HEK293 (cell line): Measurements from ENCODE around the gene AKAP8.

ENCODE experiments used
- CTCF ChIA-PET: fragments of 350-600 bp; formaldehyde crosslinking; extraction: SDS; loops from one replicate; lab custom pipeline; 2021; ENCODE audit warnings: antibody characterized with exemption; lab: Yijun Ruan, JAX
- POLR2A ChIA-PET: fragments of 300-600 bp; formaldehyde crosslinking; extraction: SDS; loops from one replicate; lab custom pipeline; 2020; ENCODE audit warnings: antibody characterized with exemption, inconsistent platforms; lab: Yijun Ruan, JAX
- H3K27ac ChIP-seq: fragments of 200-500 bp; sonication (Bioruptor generic); 2 replicates; pipeline ENCODE4 v1.5.1; 2014; ENCODE audit warnings: low read depth, low read length, control low read depth, inconsistent platforms; ENCODE audit errors: extremely low read depth
- H3K36me3 ChIP-seq, 2 experiments: fragments of 200-500 bp in 1 of 2; sonication (Bioruptor generic) in 1 of 2; 1 replicate in 1 of 2; 2 replicates in 1 of 2; pipeline ENCODE4 v1.5.1; 2014 to 2017; ENCODE audit warnings: inconsistent platforms in 2 of 2, low read length in 2 of 2; ENCODE audit not compliant: control insufficient read depth in 2 of 2, insufficient read depth in 1 of 2
- H3K4me1 ChIP-seq: fragments of 200-500 bp; sonication (Bioruptor generic); 2 replicates; pipeline ENCODE4 v1.5.1; 2014; ENCODE audit warnings: mild to moderate bottlenecking, low read length, inconsistent platforms; ENCODE audit not compliant: control insufficient read depth, insufficient read depth
- H3K4me3 ChIP-seq: 2 replicates; pipeline ENCODE4 v1.5.1; 2011; ENCODE audit warnings: low read depth, mild to moderate bottlenecking, control low read depth, low read length, moderate library complexity
- H3K9me3 ChIP-seq: fragments of 200-500 bp; sonication (Bioruptor generic); 2 replicates; pipeline ENCODE4 v1.5.1; 2014; ENCODE audit warnings: low read depth, low read length, inconsistent platforms; ENCODE audit not compliant: control insufficient read depth, insufficient read depth
- KLF10 ChIP-seq: fragments of 450-650 bp; IDR thresholded peaks from 2 replicates; pipeline ENCODE4 v1.5.1; 2018; ENCODE audit warnings: missing biosample characterization, mild to moderate bottlenecking, missing genetic modification characterization
- OSR2 ChIP-seq: fragments of 450-650 bp; formaldehyde crosslinking; IDR thresholded peaks from 2 replicates; pipeline ENCODE4 v1.5.1; 2016; ENCODE audit warnings: missing biosample characterization, missing genetic modification characterization
- SP2 ChIP-seq: fragments of 450-650 bp; formaldehyde crosslinking; IDR thresholded peaks from 2 replicates; pipeline ENCODE4 v1.5.1; 2016; ENCODE audit warnings: missing biosample characterization, missing genetic modification characterization
- SP3 ChIP-seq: fragments of 450-650 bp; formaldehyde crosslinking; IDR thresholded peaks from 2 replicates; pipeline ENCODE4 v1.5.1; 2016; ENCODE audit warnings: missing biosample characterization, missing genetic modification characterization
- SP7 ChIP-seq: fragments of 450-650 bp; formaldehyde crosslinking; IDR thresholded peaks from 2 replicates; pipeline ENCODE4 v1.5.1; 2016; ENCODE audit warnings: missing biosample characterization, missing genetic modification characterization
- ZFHX2 ChIP-seq: fragments of 450-650 bp; formaldehyde crosslinking; conservative IDR thresholded peaks from 2 replicates; pipeline ENCODE4 v1.5.1; 2016; ENCODE audit warnings: missing biosample characterization, missing genetic modification characterization
- ZNF184 ChIP-seq: fragments of 450-650 bp; IDR thresholded peaks from 2 replicates; pipeline ENCODE4 v1.5.1; 2018; ENCODE audit warnings: missing biosample characterization, mild to moderate bottlenecking, missing genetic modification characterization
- ZNF324 ChIP-seq: fragments of 450-650 bp; formaldehyde crosslinking; IDR thresholded peaks from 2 replicates; pipeline ENCODE4 v1.5.1; 2016; ENCODE audit warnings: missing biosample characterization, missing genetic modification characterization
- ZNF335 ChIP-seq: fragments of 450-650 bp; formaldehyde crosslinking; conservative IDR thresholded peaks from 2 replicates; pipeline ENCODE4 v1.5.1; 2016; ENCODE audit warnings: missing biosample characterization, missing genetic modification characterization
- ZNF48 ChIP-seq: fragments of 450-650 bp; formaldehyde crosslinking; IDR thresholded peaks from 2 replicates; pipeline ENCODE4 v1.5.1; 2016; ENCODE audit warnings: missing biosample characterization, missing genetic modification characterization
- ZNF530 ChIP-seq: fragments of 450-650 bp; formaldehyde crosslinking; IDR thresholded peaks from 2 replicates; pipeline ENCODE4 v1.5.1; 2016; ENCODE audit warnings: low read depth, missing biosample characterization, missing genetic modification characterization
- ZNF626 ChIP-seq: fragments of 450-650 bp; sonication (Bioruptor Pico); formaldehyde crosslinking; IDR thresholded peaks from 2 replicates; pipeline ENCODE4 v1.5.1; 2018; ENCODE audit warnings: missing biosample characterization, missing genetic modification characterization, inconsistent platforms
- ZNF660 ChIP-seq: fragments of 450-650 bp; IDR thresholded peaks from 2 replicates; pipeline ENCODE4 v1.5.1; 2018; ENCODE audit warnings: missing biosample characterization, mild to moderate bottlenecking, missing genetic modification characterization
- ZNF707 ChIP-seq: fragments of 450-650 bp; formaldehyde crosslinking; IDR thresholded peaks from 2 replicates; pipeline ENCODE4 v1.5.1; 2016; ENCODE audit warnings: missing biosample characterization, missing genetic modification characterization
- TF ChIP-seq, protein P1 (sequence below): fragments of 450-650 bp; formaldehyde crosslinking; IDR thresholded peaks from 2 replicates; pipeline ENCODE4 v1.5.1; 2016; ENCODE audit warnings: missing biosample characterization, missing genetic modification characterization
- TF ChIP-seq, protein P2 (sequence below): fragments of 450-650 bp; formaldehyde crosslinking; IDR thresholded peaks from 2 replicates; pipeline ENCODE4 v1.5.1; 2017; ENCODE audit warnings: missing biosample characterization, missing genetic modification characterization

Gene AKAP8

DNA sequence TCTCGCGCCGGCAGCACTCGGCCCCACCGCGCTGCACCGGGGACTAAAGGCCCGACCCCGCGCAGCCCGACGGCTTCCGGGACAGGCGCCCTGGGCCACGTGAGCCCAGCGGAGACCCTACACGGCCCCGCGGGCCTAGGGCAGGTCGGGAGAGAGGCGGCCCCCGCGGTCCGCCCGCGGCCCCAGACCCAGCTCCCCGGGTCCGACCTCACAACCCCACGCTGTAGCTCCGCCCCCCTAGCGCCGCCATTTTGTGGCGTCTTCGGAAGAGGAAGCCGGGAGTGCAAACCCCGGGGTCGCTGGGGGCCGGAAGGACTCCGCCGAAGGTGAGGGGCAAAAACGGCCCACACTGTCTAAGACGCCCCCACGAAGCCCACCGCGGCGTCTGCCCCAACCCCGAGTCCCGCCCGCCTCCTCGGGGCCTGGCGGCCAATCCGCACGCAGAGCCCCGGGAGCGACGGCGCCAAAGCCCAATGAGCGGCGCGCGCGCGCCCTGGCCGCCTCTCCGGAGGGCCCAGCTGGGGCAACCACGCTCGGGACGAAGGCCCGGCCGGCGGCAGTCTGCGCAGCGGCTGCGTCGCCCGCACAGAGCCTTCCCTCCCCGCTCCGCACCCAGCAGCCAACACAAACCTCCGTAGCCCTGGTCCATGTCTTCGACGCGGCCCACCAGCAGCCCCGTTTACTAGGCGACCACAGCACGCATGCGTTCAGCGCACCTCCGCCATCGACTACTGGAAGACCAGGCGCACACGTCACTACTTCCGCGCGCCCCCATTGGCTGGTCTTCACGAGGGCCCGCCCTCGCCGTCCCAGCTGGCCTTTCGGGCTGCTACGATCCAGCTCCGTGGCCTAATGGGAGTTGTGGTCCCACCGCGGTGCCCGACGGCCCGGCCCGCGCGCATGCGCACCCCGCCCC, at the start of gene AKAP8 (continued):
- TF ChIP-seq, protein P1, sequence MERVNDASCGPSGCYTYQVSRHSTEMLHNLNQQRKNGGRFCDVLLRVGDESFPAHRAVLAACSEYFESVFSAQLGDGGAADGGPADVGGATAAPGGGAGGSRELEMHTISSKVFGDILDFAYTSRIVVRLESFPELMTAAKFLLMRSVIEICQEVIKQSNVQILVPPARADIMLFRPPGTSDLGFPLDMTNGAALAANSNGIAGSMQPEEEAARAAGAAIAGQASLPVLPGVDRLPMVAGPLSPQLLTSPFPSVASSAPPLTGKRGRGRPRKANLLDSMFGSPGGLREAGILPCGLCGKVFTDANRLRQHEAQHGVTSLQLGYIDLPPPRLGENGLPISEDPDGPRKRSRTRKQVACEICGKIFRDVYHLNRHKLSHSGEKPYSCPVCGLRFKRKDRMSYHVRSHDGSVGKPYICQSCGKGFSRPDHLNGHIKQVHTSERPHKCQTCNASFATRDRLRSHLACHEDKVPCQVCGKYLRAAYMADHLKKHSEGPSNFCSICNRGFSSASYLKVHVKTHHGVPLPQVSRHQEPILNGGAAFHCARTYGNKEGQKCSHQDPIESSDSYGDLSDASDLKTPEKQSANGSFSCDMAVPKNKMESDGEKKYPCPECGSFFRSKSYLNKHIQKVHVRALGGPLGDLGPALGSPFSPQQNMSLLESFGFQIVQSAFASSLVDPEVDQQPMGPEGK (tag by site-specific recombination) = peak; percentile 83
- TF ChIP-seq ZFHX2 (tag by site-specific recombination) = no peak; the same call in 1 of the 2 replicates
- peak; percentile 87 for TF ChIP-seq SP2 (tag by site-specific recombination)
- TF ChIP-seq SP7 (tag by site-specific recombination) = 0 out of 2 replicates have a peak, but pooled peaks have one; percentile 17
- TF ChIP-seq SP3 (tag by site-specific recombination) = peak; percentile 58; the same call in 1 of the 2 replicates
- TF ChIP-seq ZNF626 (tag by site-specific recombination) = no peak
- TF ChIP-seq KLF10 = 0 out of 2 replicates have a peak, but pooled peaks have one; percentile 26
- peak; percentile 87 for TF ChIP-seq ZNF660 (tag by site-specific recombination)
- peak; percentile 8; the same call in 1 of the 2 replicates for TF ChIP-seq OSR2 (tag by site-specific recombination)
- TF ChIP-seq, protein P2, sequence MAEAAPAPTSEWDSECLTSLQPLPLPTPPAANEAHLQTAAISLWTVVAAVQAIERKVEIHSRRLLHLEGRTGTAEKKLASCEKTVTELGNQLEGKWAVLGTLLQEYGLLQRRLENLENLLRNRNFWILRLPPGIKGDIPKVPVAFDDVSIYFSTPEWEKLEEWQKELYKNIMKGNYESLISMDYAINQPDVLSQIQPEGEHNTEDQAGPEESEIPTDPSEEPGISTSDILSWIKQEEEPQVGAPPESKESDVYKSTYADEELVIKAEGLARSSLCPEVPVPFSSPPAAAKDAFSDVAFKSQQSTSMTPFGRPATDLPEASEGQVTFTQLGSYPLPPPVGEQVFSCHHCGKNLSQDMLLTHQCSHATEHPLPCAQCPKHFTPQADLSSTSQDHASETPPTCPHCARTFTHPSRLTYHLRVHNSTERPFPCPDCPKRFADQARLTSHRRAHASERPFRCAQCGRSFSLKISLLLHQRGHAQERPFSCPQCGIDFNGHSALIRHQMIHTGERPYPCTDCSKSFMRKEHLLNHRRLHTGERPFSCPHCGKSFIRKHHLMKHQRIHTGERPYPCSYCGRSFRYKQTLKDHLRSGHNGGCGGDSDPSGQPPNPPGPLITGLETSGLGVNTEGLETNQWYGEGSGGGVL = no peak
- TF ChIP-seq ZNF707 = no peak

DNA sequence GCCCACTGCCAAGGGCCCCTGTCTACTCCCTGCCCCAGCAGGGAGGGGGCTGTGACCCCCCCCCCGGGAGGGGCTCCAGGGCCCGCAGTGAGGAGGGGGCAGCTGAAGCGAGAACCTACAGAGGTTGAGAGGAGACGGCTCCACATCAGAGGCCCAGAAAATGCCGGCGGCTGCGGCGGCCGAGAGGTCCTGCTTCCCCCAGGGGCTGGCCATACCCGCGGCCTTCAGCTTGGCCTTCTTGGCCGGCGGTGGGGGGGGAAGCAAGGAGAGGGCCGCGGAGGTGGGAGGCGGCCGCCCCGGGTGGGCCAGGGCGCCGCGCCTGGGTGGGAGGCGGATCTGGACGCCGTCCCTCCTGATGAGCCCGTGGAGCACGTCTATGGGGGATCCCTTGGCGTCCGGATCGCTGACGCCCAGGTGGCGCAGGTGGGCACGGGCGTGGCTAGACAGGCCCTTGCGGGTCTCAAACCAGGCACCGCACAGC, 48.4 kb upstream of the AKAP8 start:
- CTCF ChIA-PET = interaction anchor here (0.6 kb wide), 1 partner anchor 129 kb away, joined by 3 read pairs; no protein-coding TSS in a partner anchor
- H3K4me1 ChIP-seq = peaks cover 7% of the 10 kb centered on the region
- H3K27ac ChIP-seq = no peak overlapping the region
- TF ChIP-seq ZNF48 (tag by site-specific recombination) (no peak), ZNF530 (tag by site-specific recombination) (no peak), ZNF335 (tag by site-specific recombination) (no peak)
- TF ChIP-seq, all 188 proteins: peak for 0
- no peak overlapping the region for H3K4me3 ChIP-seq
- POLR2A ChIA-PET = interaction anchor here (3.9 kb wide), 1 partner anchor 8 kb away, joined by 26 read pairs; the partner anchor contains the start of gene AKAP8L
- no peaks in the 10 kb centered on the region for H3K9me3 ChIP-seq
- H3K36me3 ChIP-seq = peaks cover 10 to 74% of the 10 kb centered on the region in 2 experiments

DNA sequence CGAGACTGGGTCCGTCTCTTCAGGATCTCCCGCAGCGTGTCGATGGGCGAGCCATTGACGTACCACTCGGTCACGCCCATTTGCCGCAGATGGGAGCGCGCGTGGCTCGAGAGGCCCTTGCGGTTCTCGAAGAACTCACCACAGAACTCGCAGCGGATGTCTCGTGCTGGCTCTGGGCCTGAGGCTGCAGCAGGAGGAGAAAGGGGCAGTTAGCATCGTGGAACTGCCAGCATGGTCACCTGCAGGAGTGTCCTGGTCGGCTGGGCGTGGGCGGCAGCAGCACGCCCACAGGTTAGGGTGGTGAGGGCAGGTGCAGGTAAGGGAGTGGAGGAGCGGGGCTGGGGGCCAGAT, 47.7 kb upstream of the AKAP8 start:
- POLR2A ChIA-PET = no interaction called here

More for the DNA sequence above, 47.7 kb upstream of the AKAP8 start:
- CTCF ChIA-PET = no interaction called here
- TF ChIP-seq ZNF184 (tag by site-specific recombination) (no peak), ZNF324 (no peak)
- TF ChIP-seq, all 188 proteins: peak for 0
- Histone ChIP-seq H3K4me3 (no peak overlapping the region), H3K9me3 (no peaks in the 10 kb centered on the region), H3K4me1 (peaks cover 7% of the 10 kb centered on the region), H3K36me3 (peaks cover 11 to 81% of the 10 kb centered on the region in 2 experiments), H3K27ac (no peak overlapping the region)
